22Rv1 (cell line): ENCODE measurements around the gene PLEKHJ1.

ENCODE experiments used
- ZFX ChIP-seq: fragments of 450-650 bp; IDR thresholded peaks from 2 replicates; pipeline ENCODE4 v1.6.1; 2017; ENCODE audit warnings: antibody characterized with exemption, borderline replicate concordance
- TF ChIP-seq, protein P1 (sequence below): fragments of 450-650 bp; IDR thresholded peaks from 2 replicates; pipeline ENCODE4 v1.5.1; 2017; ENCODE audit warnings: mild to moderate bottlenecking

GRCh38 chr19:2270157-2270422 lies 34.0 kb upstream of the PLEKHJ1 start:
- TF ChIP-seq, protein P1, sequence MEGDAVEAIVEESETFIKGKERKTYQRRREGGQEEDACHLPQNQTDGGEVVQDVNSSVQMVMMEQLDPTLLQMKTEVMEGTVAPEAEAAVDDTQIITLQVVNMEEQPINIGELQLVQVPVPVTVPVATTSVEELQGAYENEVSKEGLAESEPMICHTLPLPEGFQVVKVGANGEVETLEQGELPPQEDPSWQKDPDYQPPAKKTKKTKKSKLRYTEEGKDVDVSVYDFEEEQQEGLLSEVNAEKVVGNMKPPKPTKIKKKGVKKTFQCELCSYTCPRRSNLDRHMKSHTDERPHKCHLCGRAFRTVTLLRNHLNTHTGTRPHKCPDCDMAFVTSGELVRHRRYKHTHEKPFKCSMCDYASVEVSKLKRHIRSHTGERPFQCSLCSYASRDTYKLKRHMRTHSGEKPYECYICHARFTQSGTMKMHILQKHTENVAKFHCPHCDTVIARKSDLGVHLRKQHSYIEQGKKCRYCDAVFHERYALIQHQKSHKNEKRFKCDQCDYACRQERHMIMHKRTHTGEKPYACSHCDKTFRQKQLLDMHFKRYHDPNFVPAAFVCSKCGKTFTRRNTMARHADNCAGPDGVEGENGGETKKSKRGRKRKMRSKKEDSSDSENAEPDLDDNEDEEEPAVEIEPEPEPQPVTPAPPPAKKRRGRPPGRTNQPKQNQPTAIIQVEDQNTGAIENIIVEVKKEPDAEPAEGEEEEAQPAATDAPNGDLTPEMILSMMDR: no peak
- no peak for TF ChIP-seq ZFX
